Left hindlimb (tissue), 1 donor: Measurements from ENCODE around the gene CHRM3.
"Not testable (repeated sequence)": the region's sequence is repeated elsewhere in the genome, so short reads cannot be mapped to it uniquely, and the experiment has no call there.

Source experiments
- DNase-seq: peaks from one replicate; pipeline ENCODE4 v3.0.0-alpha.2; 2018

CHRM3 gene

DNA sequence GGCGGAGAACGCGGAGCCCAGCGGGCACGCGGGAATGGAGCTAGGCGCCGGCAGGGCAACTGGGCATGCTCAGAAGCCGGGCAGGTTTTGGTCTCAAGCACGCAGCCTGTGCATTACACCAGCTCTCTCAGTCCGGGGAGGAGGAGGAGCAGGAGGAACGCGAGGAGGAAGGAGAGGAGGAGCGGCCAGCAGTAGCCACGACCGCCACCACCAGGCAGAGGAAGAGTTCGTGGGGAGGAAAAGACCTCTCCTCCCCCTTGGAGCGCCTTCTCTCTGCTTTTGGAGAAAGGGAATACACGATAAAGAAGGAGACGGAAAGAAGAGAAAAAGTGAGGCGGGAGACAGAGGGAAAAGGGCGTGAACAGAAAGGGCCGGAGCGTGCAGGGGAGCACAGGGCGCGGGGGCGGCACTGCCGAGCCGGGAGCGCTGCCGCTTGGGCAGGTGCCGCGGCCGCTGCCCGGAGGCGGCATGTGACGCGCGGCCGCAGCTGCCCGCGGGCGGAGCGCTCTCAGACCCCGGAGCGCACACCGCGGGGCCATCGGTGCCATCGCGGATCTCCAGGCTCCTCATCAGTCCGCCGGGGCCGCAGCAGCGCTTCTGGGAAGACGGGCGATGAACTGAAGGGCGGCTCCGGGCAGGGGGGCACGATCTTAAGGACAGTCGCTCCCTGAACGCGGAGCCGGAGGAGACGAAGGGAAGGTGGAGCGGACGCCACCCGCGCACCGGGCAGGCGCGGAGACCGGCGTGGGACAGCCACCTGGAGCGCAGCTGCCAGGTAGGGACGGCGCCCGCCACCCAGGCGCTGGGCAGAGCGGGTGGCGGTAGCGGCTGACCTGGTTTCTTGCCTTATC is at the start of gene CHRM3:
CHRM3 (plus strand) TSS at position 116 of the 851 bp plus-strand sequence. CDS start 520,884 bp downstream, outside the sequence.
- peak; percentile 79 for DNase-seq

GRCh38 chr1:239337799-239338430 is 48.5 kb upstream of the CHRM3 start:
- no peak for DNase-seq

GRCh38 chr1:239347776-239348175 is 38.6 kb upstream of the CHRM3 start:
- DNase-seq, result no peak

GRCh38 chr1:239348635-239349353 is 37.6 kb upstream of the CHRM3 start:
- no peak for DNase-seq

DNA sequence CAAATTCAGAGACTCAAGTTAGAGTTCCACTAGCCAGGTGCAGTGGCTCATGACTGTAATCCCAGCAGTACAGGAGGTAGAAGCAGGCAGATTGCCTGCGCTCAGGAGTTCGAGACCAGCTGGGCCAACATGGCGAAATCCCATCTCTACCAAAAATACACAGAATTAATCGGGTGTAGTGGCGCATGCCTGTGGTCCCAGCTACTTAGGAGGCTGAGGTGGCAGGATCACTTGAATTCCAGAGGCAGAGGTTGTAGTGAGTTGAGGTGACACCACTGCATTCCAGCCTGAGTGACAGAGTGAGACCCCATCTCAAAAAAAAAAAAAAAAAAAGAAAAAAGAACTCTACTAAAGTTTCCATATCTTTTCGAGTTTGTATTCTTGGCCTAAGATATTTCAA is 36.7 kb upstream of the CHRM3 start:
- DNase-seq, result no peak

- DNase-seq, result no peak
Measured at GRCh38 chr1:239353536-239353935, 32.8 kb upstream of the CHRM3 start.

DNA sequence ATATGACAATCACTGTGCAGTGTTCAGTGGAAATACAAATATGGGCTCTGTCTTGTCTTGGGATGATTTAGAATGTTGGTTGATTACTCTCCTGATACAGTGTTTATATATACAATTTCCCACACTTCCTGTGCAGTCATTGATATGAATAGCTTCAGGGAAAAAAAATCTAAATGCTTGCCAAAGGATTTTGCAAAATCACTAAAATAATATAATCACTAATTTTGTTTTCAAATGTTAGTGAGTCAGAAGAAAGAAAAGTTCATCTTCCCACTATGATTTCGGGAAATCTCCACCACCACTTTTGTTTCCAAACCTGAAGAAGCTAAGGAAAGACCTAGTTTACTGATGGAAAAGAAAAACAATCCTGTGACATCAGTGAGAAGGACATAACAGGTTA is 32.1 kb upstream of the CHRM3 start:
- DNase-seq, result no peak

GRCh38 chr1:239357867-239358266 is 28.5 kb upstream of the CHRM3 start:
- DNase-seq, result no peak

DNA sequence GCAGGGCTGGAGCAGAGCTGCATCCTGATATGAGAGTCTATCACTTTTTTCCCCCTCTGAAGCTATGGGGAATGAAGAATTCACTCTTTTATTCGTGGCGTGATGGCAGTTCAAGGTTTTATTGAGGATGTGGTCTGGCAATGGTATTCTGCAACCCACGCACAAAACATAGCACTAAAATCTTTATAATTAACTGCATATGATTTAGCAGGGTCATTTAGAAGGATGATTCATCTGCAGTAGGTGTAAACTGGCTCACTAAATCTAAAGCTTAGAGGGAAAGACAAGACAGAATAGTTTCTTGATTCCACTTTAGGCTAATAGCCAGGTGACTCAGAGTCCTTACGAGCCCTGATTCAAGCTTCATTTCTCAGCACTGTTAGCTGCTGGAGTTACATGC is 25.0 kb upstream of the CHRM3 start:
- no peak for DNase-seq

DNA sequence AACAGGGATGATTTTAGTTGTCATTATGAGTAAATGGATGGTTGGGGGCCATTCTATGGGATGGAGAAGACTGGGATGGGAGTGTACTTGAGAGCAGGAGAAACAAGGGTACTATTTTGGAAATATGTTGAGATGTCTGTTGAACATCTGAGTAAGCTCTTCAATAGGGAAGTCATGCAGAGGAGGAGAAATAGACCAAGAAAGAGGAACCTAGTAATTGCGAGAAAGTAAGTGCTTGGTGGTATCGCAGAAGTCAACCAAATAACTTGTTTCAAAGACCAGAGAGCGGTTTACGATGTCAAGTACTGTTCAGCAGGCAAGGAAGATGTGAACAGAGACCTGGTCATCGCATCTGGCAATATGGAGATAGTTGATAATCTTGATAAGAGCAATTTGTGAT is 22.4 kb upstream of the CHRM3 start:
- DNase-seq, result no peak

GRCh38 chr1:239367196-239367810 is 19.1 kb upstream of the CHRM3 start:
- no peak for DNase-seq

GRCh38 chr1:239368436-239369109 is 17.8 kb upstream of the CHRM3 start:
- no peak for DNase-seq

DNA sequence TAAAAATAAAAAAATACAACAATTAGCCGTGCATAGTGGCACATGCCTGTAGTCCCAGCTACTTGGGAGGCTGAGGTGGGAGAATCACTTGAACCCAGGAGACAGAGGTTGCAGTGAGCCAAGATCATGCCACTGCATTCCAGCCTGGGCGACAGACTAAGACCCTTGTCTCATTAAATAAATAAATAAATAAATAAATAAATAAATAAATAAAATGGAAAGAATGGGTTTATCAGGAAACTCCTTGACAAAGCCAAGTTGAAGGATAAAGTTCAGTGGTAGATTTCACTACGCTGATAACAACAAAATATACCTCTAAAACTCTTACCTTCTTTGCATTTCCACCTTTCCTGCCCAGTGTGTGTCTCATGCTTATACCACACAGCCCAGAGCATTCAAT is 15.5 kb upstream of the CHRM3 start:
- not testable (repeated sequence) for DNase-seq

GRCh38 chr1:239382666-239383065 is 3.7 kb upstream of the CHRM3 start:
- DNase-seq, result no peak

DNA sequence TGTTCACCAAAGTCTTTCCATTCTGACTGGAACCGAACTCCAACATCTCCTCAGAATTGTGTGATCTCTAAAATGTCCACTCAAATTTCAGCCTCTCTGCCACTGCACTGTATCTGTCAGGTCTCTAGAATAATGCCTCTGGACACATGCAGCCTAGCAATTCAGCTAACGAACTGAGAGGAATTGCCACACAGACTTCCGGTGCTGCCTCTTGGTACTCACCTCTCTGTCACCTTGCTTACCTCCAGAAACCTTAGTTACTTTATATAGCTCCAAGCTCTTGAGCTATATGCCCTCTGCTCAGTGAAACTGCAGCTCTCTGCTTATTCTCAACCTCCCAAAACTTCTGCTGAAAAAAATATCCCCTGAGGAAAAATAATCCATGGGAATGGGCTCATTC is 2.7 kb upstream of the CHRM3 start:
- DNase-seq, result no peak

- peak; percentile 50 for DNase-seq
Measured at GRCh38 chr1:239387304-239388158, 1.2 kb downstream of the CHRM3 start.

DNA sequence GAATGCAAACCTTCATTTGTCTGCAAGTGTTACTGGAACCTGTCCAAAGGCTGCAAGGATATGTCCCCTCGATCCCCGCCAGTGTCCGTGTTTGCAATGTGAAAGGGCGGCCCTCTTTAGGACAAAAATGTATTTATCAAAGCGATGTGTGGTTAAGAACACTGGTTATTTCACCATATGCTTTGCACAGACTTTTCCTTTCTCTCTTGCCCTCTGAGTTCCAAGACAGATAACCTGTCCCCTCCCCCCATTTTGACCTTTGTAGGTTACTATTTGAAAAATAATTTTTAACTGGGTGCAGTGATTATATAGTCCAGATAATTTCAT is 1.8 kb downstream of the CHRM3 start:
- no peak for DNase-seq

- no peak for DNase-seq
Measured at GRCh38 chr1:239388578-239388977, 2.2 kb downstream of the CHRM3 start.

- no peak for DNase-seq
Measured at GRCh38 chr1:239389703-239390102, 3.3 kb downstream of the CHRM3 start.

- no peak for DNase-seq
Measured at GRCh38 chr1:239392271-239392670, 5.9 kb downstream of the CHRM3 start.

DNA sequence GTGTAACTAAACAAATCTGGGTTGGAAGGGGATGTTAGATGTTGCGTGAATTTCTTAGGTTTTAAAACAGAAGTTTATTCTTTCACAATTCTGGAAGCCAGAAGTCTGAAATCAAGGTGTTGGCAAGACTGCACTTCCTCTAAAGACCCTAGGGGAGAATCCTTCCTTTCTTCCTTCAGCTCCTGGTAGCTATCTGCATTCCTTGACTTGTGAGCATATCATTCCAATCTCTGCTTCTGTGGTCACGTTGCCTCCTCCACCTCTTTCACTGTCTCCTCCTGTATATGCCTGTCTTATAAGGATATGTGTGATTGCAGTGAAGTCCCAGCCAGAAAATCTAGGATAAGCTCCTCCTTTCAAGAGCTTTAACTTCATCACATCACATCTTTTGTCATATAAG is 7.7 kb downstream of the CHRM3 start:
- DNase-seq, result no peak

DNA sequence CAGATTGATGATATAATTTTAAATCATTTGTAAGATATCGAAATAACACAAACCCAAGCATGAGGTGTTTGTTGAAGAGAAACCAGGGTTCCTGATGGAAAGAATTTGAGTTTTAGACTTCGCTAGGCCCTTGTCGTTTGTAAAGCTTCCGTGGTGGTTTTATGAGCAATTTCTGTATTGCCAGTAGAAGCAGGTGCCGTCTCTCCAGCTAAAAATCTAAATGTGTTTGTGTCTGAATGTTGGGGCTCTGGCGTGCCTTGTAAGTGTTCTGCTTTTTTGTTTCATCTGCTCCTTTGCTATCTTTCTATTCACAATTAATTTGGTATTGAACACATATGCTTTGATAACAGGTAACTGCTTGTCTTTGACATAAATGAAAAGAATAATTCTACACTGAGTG is 27.5 kb downstream of the CHRM3 start:
- no peak for DNase-seq
